Spleen (tissue), 11 donors: ENCODE results near the gene NEDD4. TPM values are rescaled to one million over a fixed set of nuclear protein-coding genes. Genes with fewer than 3 reads are reported as not detected.
A peak's percentile ranks its signal among the peaks of the same experiment; 100 is the strongest.

Experiments used
- DNase-seq: peaks from one replicate; pipeline ENCODE4 v3.0.0-alpha.2; 2020
- H3K27ac ChIP-seq, 8 donors: fragments of 200-600 bp; sonication (generic) in 7 of 8; 1 replicate in 4 of 8; 2 replicates in 4 of 8; pipeline versions ENCODE4 v1.5.0 to v1.8.0; 2016 to 2021; ENCODE audit warnings: inconsistent platforms in 4 of 8, mild to moderate bottlenecking in 4 of 8, moderate library complexity in 1 of 8
- H3K27me3 ChIP-seq, 7 donors: fragments of 200-600 bp; sonication (generic) in 6 of 7; replicated peaks in 1 of 7; 1 replicate in 4 of 7; 2 replicates in 3 of 7; pipeline versions ENCODE4 v1.5.0 to v1.8.0; 2016 to 2021; ENCODE audit warnings: inconsistent platforms in 3 of 7, mild to moderate bottlenecking in 1 of 7
- H3K36me3 ChIP-seq, 6 donors: fragments of 200-600 bp; sonication (generic) in 5 of 6; 1 replicate in 4 of 6; 2 replicates in 2 of 6; pipeline versions ENCODE4 v1.5.0 to v1.8.0; 2016 to 2021; ENCODE audit warnings: inconsistent platforms in 2 of 6
- H3K4me1 ChIP-seq, 6 donors: fragments of 200-600 bp; sonication (generic) in 5 of 6; 1 replicate in 3 of 6; 2 replicates in 3 of 6; pipeline versions ENCODE4 v1.5.0 to v1.8.0; 2016 to 2021; ENCODE audit warnings: inconsistent platforms in 3 of 6
- H3K4me3 ChIP-seq, 8 donors: fragments of 200-600 bp; sonication (generic) in 7 of 8; 1 replicate in 4 of 8; 2 replicates in 4 of 8; pipeline versions ENCODE4 v1.5.0 to v1.8.0; 2016 to 2021; ENCODE audit warnings: inconsistent platforms in 4 of 8, mild to moderate bottlenecking in 4 of 8, moderate library complexity in 2 of 8
- H3K9me3 ChIP-seq, 8 donors: fragments of 200-600 bp; sonication (generic) in 7 of 8; 1 replicate in 4 of 8; 2 replicates in 4 of 8; pipeline versions ENCODE4 v1.5.0 to v1.8.0; 2016 to 2021; ENCODE audit warnings: inconsistent platforms in 4 of 8
- CTCF ChIP-seq, 11 experiments: fragments of 200-600 bp in 7 of 11; fragments of 450-650 bp in 4 of 11; sonication (generic) in 4 of 11; IDR thresholded peaks in 8 of 11; conservative IDR thresholded peaks in 3 of 11; 1 replicate in 7 of 11; 2 replicates in 4 of 11; pipeline versions ENCODE4 v1.4.0 to v1.8.0; 2016 to 2021; ENCODE audit warnings: antibody characterized with exemption in 11 of 11, inconsistent platforms in 4 of 11, mild to moderate bottlenecking in 1 of 11
- POLR2A ChIP-seq, 3 donors: fragments of 450-650 bp; IDR thresholded peaks; one replicate each; pipeline ENCODE4 v1.5.1; 2017; ENCODE audit warnings: antibody characterized with exemption in 3 of 3, mild to moderate bottlenecking in 1 of 3
- POLR2AphosphoS5 ChIP-seq, 3 donors: sonication (generic); formaldehyde crosslinking; IDR thresholded peaks; one replicate each; pipeline ENCODE4 v1.5.1; 2017; ENCODE audit warnings: antibody characterized with exemption in 3 of 3
- WGBS, 5 donors: extraction: QIAGEN DNeasy Blood & Tissue Kit in 3 of 5; methylation state at CpG; one replicate each; pipeline versions ENCODE4 v1.1.5 to v1.1.7; 2013 to 2018; 5-methylcytosine and 5-hydroxymethylcytosine counted together
- intact Hi-C: fragments of 100-400 bp; cut with DNase I; formaldehyde crosslinking; loops from one replicate; pipeline ENCODE4 v1.15.0; 2023; ENCODE audit warnings: low total_unique reads
- polyA plus RNA-seq, 3 donors: library from polyadenylated mRNA; stranded (reverse); fragments of 200-250 nt; gene quantifications; one replicate each; pipeline ENCODE4 v1.2.1, GENCODE V29; 2013
- total RNA-seq, 7 donors: library from RNA; depleted of rRNA in 3 of 7; stranded (reverse); fragments of >200 nt in 3 of 7; fragmentation: NEBNext Ultra II Directional in 4 of 7; extraction: Animal tissue kit (Norgen Biotek cat#: 25700) in 4 of 7; gene quantifications; one replicate each; pipeline versions ENCODE4 v1.1.0 to v1.2.1, GENCODE V29; 2016 to 2021
- donor health status: healthy with polysubstance abuse.
- donor health status: DM: no; HTN: no; CAD: no; lungs with moderate emphysema.
- donor health status: DM: no; HTN: no; CAD: no.
- donor health status: Bipolar disorder and iron deficiency.
- donor health status: healthy.
- donor health status: DM: no; HTN: no; CAD: no.
- donor health status: DM: yes; HTN: yes; CAD: no.

The NEDD4 gene
- total and polyA plus RNA-seq, 10 donors, result 1.5 to 22.0 (median 16.7) TPM

GRCh38 chr15:55999658-56000057 lies 6.2 kb upstream of the NEDD4 start:
- Histone ChIP-seq H3K27ac (no peak overlapping the region), H3K4me3 (no peak overlapping the region), H3K36me3 (no peaks in the 10 kb centered on the region), H3K9me3 (no peaks in the 10 kb centered on the region), H3K27me3 (peaks cover 0 to 12% (median 0%) of the 10 kb centered on the region in 7 donors), H3K4me1 (peaks cover 0 to 5% (median under 1%) of the 10 kb centered on the region in 6 donors)
- TF ChIP-seq POLR2AphosphoS5 (IDR thresholded peaks at IDR 0.05) (no peak), POLR2A (IDR thresholded peaks at IDR 0.05) (no peak), CTCF (IDR thresholded peaks at IDR 0.05 in 8 of 11, conservative IDR thresholded peaks at IDR 0.05 in 3 of 11) (no peak)
- intact Hi-C loops, result no loop called here
- no peak for DNase-seq
- 50 to 92% (median 79%) methylated on average over 1 of the region's 1 CpG for WGBS, 5 donors

- Histone ChIP-seq H3K27ac (no peak overlapping the region), H3K4me1 (peaks cover 0 to 14% (median 8%) of the 10 kb centered on the region in 6 donors), H3K9me3 (no peaks in the 10 kb centered on the region), H3K36me3 (no peaks in the 10 kb centered on the region), H3K4me3 (no peak overlapping the region), H3K27me3 (peaks cover 0 to 24% (median 0%) of the 10 kb centered on the region in 7 donors)
- DNase-seq, result no peak
- 97 to 100% (median 97%) methylated on average over 1 of the region's 1 CpG for WGBS, 5 donors
- no peak for TF ChIP-seq CTCF (IDR thresholded peaks at IDR 0.05 in 8 of 11, conservative IDR thresholded peaks at IDR 0.05 in 3 of 11)
- intact Hi-C loops, result no loop called here
Measured at GRCh38 chr15:55998478-55998877, 5.1 kb upstream of the NEDD4 start.

- H3K9me3 ChIP-seq, result no peaks in the 10 kb centered on the region
- peak overlapping the region; percentile 48 to 93 (median 90) for H3K27ac ChIP-seq
- H3K4me3 ChIP-seq, result peak overlapping the region; percentile 56 to 93 (median 90)
- DNase-seq, result no peak
- 1 to 4% (median 2%) methylated on average over 19 to 41 of the region's 41 CpGs for WGBS, 5 donors
- peaks cover 0 to 26% (median 0%) of the 10 kb centered on the region in 7 donors for H3K27me3 ChIP-seq
- intact Hi-C loops, result no loop called here
- TF ChIP-seq POLR2A (IDR thresholded peaks at IDR 0.05) (no peak), CTCF (IDR thresholded peaks at IDR 0.05 in 8 of 11, conservative IDR thresholded peaks at IDR 0.05 in 3 of 11) (no peak), POLR2AphosphoS5 (IDR thresholded peaks at IDR 0.05) (no peak)
- no peaks in the 10 kb centered on the region for H3K36me3 ChIP-seq
- peaks cover 6 to 48% (median 22%) of the 10 kb centered on the region in 6 donors for H3K4me1 ChIP-seq
Measured at GRCh38 chr15:55993804-55994560, 570 bp upstream of the NEDD4 start.

DNA sequence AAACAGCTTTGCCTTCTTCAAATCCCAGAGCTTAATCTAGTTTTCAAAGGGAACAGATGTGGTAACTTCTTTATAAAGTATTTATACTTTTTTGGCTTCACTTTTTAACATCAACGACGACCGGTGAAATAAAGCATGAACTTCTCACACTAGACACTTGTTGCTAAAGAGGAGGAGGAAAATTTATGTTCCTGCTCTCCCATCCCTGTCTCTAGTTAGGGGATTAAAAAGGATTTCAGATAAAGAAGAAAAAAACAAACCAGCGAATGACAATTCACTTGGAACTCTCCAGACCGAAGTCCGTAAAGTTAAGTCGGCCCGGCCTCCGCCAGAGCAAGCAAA lies 672 bp downstream of the NEDD4 start:
- DNase-seq, result no peak
- H3K27me3 ChIP-seq, result peaks cover 0 to 26% (median 0%) of the 10 kb centered on the region in 7 donors
- peak overlapping the region; percentile 49 to 93 (median 90) for H3K27ac ChIP-seq
- peaks cover 6 to 48% (median 22%) of the 10 kb centered on the region in 6 donors for H3K4me1 ChIP-seq
- intact Hi-C loops, result no loop called here
- no peaks in the 10 kb centered on the region for H3K36me3 ChIP-seq
- peak overlapping the region; percentile 56 to 93 (median 90) for H3K4me3 ChIP-seq
- no peaks in the 10 kb centered on the region for H3K9me3 ChIP-seq
- WGBS, 5 donors, result 0 to 4% (median 1%) methylated on average over 9 of the region's 9 CpGs
- TF ChIP-seq CTCF (IDR thresholded peaks at IDR 0.05 in 8 of 11, conservative IDR thresholded peaks at IDR 0.05 in 3 of 11) (no peak), POLR2AphosphoS5 (IDR thresholded peaks at IDR 0.05) (no peak), POLR2A (IDR thresholded peaks at IDR 0.05) (no peak)
